Dendritic cell treated with granulocyte-macrophage colony-stimulating factor and Interleukin-4, amounts not matched to agents 40 ng/mL and 50 ng/mL, for 4 days (primary cell): ENCODE measurements around the gene FRMPD2.

Experiments
- H3K27ac Mint-ChIP-seq: one replicate; pipeline ENCODE4 v1.8.0; 2022; ENCODE audit warnings: mild to moderate bottlenecking, mixed read lengths
- H3K27me3 Mint-ChIP-seq: one replicate; pipeline ENCODE4 v1.8.0; 2022; ENCODE audit warnings: mild to moderate bottlenecking, mixed read lengths
- H3K36me3 Mint-ChIP-seq: one replicate; pipeline ENCODE4 v1.8.0; 2022; ENCODE audit warnings: low read depth, mixed read lengths
- H3K4me1 Mint-ChIP-seq: one replicate; pipeline ENCODE4 v1.8.0; 2022; ENCODE audit warnings: low read depth, mixed read lengths
- H3K4me3 Mint-ChIP-seq: one replicate; pipeline ENCODE4 v1.8.0; 2022; ENCODE audit warnings: mild to moderate bottlenecking, moderate library complexity, mixed read lengths
- H3K9me3 Mint-ChIP-seq: one replicate; pipeline ENCODE4 v1.8.0; 2022; ENCODE audit warnings: mixed read lengths
- intact Hi-C: fragments of 100-400 bp; cut with micrococcal nuclease; formaldehyde crosslinking; loops from one replicate; pipeline ENCODE4 v1.15.0; 2022

The FRMPD2 gene, protein sequence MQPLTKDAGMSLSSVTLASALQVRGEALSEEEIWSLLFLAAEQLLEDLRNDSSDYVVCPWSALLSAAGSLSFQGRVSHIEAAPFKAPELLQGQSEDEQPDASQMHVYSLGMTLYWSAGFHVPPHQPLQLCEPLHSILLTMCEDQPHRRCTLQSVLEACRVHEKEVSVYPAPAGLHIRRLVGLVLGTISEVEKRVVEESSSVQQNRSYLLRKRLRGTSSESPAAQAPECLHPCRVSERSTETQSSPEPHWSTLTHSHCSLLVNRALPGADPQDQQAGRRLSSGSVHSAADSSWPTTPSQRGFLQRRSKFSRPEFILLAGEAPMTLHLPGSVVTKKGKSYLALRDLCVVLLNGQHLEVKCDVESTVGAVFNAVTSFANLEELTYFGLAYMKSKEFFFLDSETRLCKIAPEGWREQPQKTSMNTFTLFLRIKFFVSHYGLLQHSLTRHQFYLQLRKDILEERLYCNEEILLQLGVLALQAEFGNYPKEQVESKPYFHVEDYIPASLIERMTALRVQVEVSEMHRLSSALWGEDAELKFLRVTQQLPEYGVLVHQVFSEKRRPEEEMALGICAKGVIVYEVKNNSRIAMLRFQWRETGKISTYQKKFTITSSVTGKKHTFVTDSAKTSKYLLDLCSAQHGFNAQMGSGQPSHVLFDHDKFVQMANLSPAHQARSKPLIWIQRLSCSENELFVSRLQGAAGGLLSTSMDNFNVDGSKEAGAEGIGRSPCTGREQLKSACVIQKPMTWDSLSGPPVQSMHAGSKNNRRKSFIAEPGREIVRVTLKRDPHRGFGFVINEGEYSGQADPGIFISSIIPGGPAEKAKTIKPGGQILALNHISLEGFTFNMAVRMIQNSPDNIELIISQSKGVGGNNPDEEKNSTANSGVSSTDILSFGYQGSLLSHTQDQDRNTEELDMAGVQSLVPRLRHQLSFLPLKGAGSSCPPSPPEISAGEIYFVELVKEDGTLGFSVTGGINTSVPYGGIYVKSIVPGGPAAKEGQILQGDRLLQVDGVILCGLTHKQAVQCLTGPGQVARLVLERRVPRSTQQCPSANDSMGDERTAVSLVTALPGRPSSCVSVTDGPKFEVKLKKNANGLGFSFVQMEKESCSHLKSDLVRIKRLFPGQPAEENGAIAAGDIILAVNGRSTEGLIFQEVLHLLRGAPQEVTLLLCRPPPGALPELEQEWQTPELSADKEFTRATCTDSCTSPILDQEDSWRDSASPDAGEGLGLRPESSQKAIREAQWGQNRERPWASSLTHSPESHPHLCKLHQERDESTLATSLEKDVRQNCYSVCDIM (N-terminal part only)

DNA sequence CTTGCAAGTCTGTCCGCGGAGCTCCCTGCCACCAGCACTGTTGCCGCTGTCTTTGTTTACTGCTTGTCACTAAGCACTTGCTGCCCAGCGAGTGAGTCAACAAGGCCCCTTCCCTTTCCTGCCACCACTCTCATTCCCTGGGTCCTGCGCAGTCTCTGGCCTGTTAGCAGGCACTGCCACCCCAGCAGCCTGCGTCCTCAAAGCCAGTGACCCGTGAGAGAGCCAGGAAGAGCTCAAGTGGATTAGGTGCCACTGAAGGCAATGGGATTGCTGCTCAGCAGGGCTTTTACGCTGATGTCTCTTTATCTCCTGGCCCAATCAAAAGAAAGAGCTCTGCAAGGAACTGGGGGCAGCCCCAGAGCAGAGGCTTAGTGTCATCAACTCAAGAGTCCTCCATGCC lies at the start of gene FRMPD2:
TSS of gene FRMPD2 (minus strand) at position 61 of the 400 bp plus-strand sequence. CDS start 129 bp downstream, outside the sequence.
- no peaks in the 10 kb centered on the region for H3K9me3 Mint-ChIP-seq
- H3K4me1 Mint-ChIP-seq, result no peaks in the 10 kb centered on the region
- H3K36me3 Mint-ChIP-seq, result no peaks in the 10 kb centered on the region
- intact Hi-C loops, result no loop called here
- H3K4me3 Mint-ChIP-seq, result no peak within 1 kb of the TSS
- H3K27me3 Mint-ChIP-seq, result peaks cover 2% of the 10 kb centered on the region
- H3K27ac Mint-ChIP-seq, result no peak within 1 kb of the TSS

DNA sequence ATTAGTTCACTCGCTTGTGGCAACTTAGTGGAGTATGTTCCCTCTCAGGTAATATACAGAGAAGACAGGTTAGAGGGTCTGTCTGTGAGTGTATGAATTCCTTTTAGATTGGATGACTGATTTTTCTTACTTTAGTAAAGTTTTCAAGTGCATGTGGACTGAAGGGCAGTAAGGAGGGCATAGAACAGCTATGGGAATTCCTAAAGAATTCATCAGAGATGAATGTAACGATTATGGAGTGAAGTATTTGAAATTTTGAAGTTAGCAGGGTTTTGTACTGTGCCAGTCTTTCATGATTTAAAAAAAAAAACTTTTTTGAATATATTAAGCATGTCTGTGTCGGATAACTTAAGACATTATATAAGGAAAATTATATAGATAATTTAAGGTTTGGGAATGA lies 47.5 kb upstream of the FRMPD2 start:
- H3K27ac Mint-ChIP-seq, result no peak overlapping the region
- intact Hi-C loops, result no loop called here
- peaks cover 10% of the 10 kb centered on the region for H3K36me3 Mint-ChIP-seq
- no peaks in the 10 kb centered on the region for H3K27me3 Mint-ChIP-seq
- no peaks in the 10 kb centered on the region for H3K9me3 Mint-ChIP-seq
- no peak overlapping the region for H3K4me3 Mint-ChIP-seq
- H3K4me1 Mint-ChIP-seq, result no peaks in the 10 kb centered on the region

DNA sequence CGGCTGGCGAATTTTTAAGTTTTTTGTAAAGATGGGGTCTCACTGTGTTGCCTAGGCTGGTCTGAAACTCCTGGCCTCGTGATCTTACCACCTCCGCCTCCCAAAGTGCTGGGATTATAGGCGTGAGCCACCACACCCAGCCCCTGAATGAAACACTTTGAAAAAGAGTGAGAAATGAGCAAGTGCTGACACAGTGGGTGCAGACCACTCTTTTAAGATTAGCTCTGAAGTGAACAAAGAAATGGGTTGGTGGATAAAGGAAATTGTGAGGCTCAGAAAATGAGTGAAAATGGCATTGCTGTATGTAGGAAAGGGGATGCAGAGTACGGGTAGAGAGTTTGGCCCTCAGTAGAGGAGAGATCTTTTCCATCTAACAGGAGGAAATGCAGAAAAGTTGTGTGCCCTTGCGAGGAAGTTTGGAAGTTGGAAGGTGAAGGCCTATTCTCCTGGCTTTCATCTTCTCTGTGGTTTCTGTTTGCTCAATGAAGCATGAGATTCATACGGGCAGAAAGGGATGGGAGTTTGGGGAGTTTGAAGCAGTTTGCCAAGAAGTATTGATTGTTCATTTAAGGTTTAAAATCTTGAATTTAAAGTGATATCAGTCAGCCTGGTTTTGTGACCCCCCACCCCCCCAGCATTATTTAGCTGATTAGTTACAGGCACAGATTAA lies 43.0 kb upstream of the FRMPD2 start:
- Mint-ChIP-seq H3K27ac (no peak overlapping the region), H3K4me1 (peaks cover 8% of the 10 kb centered on the region), H3K4me3 (no peak overlapping the region), H3K9me3 (no peaks in the 10 kb centered on the region), H3K36me3 (peaks cover 6% of the 10 kb centered on the region), H3K27me3 (no peaks in the 10 kb centered on the region)
- intact Hi-C loops, result no loop called here

DNA sequence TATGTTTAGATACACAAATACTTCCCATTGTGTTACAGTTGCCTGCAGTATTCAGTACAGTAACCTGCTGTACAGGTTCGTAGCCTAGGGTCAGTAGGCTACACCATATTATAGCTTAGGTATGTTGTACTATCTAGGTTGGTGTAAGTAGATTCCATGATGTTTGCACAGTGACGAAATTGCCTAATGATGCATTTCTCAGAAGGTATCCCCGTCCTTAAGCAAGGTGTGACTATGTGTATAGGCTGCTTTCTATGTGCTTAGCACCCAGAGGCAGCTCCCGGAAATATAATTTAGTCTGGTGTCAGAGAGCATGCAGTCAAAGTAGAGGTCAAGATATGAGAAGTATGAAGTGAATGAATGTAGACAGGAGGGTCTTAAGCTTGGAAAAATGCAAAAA lies 41.7 kb upstream of the FRMPD2 start:
- H3K4me3 Mint-ChIP-seq, result no peak overlapping the region
- H3K27ac Mint-ChIP-seq, result no peak overlapping the region
- peaks cover 6% of the 10 kb centered on the region for H3K36me3 Mint-ChIP-seq
- H3K27me3 Mint-ChIP-seq, result no peaks in the 10 kb centered on the region
- peaks cover 15% of the 10 kb centered on the region for H3K4me1 Mint-ChIP-seq
- intact Hi-C loops, result no loop called here
- H3K9me3 Mint-ChIP-seq, result no peaks in the 10 kb centered on the region

DNA sequence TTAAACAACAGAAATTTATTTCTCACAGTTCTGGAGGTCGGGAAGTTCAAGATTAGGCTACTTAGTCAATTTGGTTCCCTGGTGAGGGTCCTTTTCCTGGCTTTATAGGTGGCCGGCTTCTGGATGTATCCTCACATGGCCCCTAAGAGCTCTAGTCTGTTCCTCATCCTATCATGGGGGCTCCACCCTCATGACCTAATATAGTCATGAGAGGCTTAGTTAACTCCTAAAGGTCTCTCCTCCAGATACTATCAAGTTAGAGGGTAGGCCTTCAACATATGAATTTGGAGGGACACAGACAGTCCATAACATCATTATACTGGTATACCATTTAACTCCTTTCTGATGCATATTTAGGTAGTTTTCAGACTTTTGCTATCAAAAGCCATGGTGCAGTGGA lies 39.6 kb upstream of the FRMPD2 start:
- intact Hi-C loops, result no loop called here
- H3K9me3 Mint-ChIP-seq, result no peaks in the 10 kb centered on the region
- peaks cover 15% of the 10 kb centered on the region for H3K4me1 Mint-ChIP-seq

DNA sequence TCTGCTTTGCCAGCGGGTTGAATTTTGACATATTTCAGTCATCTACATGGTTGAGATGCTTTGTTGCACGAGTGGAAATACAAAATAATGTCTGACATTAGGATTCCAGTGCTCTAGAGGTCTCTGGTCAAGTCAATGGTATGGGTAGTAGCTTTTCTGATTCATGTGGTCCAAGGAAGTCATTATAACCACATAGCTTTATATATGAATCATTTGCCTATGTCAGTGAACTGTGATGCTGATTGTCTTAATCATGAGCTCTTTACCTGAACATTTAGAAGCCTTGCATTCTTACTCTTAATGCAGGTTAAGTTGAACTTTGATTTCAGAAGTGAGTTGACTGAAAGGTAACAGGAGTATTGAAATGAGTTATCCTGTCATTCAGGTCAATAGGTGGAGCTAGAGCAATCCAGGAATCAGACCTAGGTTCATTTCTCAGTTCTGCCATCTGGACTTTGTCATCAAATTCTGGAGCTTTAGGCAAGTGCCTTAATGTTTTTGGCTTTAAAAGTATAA lies 35.3 kb upstream of the FRMPD2 start:
- intact Hi-C loops, result loop anchor here (5.0 kb wide), 1 partner anchor 198 kb away; no protein-coding TSS in a partner anchor
- Mint-ChIP-seq H3K27ac (no peak overlapping the region), H3K27me3 (no peaks in the 10 kb centered on the region), H3K36me3 (no peaks in the 10 kb centered on the region), H3K9me3 (no peaks in the 10 kb centered on the region), H3K4me3 (no peak overlapping the region), H3K4me1 (peaks cover 23% of the 10 kb centered on the region)

More for the DNA sequence above, 39.6 kb upstream of the FRMPD2 start:
- no peak overlapping the region for H3K27ac Mint-ChIP-seq
- no peaks in the 10 kb centered on the region for H3K27me3 Mint-ChIP-seq
- H3K4me3 Mint-ChIP-seq, result no peak overlapping the region
- no peaks in the 10 kb centered on the region for H3K36me3 Mint-ChIP-seq

DNA sequence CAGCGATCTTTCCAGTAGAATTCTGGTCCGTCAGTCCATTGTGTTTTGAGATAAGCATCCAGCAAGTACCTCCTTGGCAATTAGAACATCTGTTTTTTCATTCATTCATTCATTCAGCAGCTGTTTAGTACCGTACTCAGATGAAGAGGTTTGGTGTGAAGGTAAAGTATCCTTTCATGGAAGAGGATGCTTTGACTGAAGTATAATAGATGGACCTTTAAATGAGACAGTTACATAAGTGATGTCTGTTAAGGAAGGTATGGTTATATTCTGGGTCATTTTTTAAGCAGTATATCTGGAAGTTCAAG lies 33.2 kb upstream of the FRMPD2 start:
- peaks cover 25% of the 10 kb centered on the region for H3K4me1 Mint-ChIP-seq
- no peaks in the 10 kb centered on the region for H3K9me3 Mint-ChIP-seq
- no peaks in the 10 kb centered on the region for H3K36me3 Mint-ChIP-seq
- H3K27me3 Mint-ChIP-seq, result no peaks in the 10 kb centered on the region
- intact Hi-C loops, result loop anchor here (5.0 kb wide), 1 partner anchor 200 kb away; no protein-coding TSS in a partner anchor
- H3K27ac Mint-ChIP-seq, result no peak overlapping the region
- H3K4me3 Mint-ChIP-seq, result peak overlapping the region; percentile 81

DNA sequence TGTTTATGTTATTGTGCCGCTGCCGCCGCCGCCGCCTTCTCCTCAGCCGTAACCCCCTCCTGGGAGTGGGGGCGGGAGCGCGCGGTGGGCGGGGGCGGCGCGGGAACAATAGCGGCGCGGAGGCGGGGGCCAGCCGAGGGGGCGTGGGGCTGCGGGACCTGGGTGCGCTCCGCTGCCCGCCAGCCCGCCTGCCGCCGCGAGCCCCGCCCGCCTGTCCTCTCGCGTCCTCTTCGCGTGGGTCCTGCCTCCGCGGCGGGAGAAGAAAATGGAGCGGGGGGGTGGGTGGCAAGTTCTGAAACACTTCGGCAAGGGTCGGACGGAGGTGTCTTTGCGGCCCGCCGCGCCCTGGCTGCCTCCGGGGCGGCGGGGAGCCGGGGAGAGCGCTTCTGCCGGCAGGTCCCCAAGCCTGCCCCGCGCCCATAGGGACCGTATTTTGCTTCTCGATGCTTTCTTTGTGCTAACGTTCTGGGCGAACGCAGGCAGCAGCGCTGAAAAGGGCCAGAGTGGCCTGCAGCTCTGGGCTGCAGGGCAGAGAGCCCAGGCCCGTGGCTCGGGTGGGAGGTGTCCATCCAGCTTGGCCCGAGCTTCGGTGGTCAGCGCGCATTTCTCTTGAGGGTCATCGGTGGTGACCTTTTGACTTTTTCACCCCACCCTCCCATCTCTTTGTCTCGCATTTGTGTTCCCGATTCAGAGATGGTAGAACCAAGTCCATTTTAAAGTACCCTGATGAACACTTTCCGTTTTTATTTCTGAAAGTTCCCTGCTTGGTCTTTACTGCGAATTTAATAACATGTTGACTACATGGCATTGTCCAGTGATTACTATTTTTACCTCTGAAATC lies 32.6 kb upstream of the FRMPD2 start:
- H3K27me3 Mint-ChIP-seq, result no peaks in the 10 kb centered on the region
- H3K27ac Mint-ChIP-seq, result peak overlapping the region; percentile 71
- intact Hi-C loops, result loop anchor here (5.0 kb wide), 1 partner anchor 200 kb away; no protein-coding TSS in a partner anchor
- H3K9me3 Mint-ChIP-seq, result no peaks in the 10 kb centered on the region
- H3K4me3 Mint-ChIP-seq, result peak overlapping the region; percentile 81
- no peaks in the 10 kb centered on the region for H3K36me3 Mint-ChIP-seq
- peaks cover 23% of the 10 kb centered on the region for H3K4me1 Mint-ChIP-seq

DNA sequence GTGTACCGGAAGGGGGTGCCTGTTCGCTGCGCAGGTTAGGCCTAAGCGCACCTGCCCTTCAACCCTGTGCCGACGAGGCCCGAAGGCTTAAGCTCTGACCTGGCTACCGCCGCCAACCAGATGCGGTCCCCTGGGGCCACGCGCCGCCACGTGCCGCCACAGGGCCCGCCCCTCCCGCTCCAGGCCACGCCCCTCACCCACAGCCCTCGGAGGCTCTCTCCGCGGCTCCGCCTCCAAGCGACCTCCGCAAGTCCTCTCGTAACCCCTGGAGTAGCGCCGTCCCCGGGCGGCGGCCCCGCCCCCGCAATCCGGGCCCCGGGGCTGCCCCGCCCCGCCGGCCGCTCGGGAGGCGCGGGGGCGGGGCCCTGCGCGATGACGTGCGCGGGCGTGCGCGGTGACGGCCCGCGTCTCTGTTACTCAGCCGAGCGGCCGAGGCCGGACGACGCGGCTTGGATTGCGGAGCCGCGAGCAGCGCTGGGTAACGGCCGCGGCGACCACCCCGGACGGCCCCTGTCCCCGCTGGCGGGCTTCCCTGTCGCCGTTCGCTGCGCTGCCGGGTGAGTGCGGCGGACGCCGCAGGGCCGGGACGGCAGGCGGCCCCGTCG lies 31.9 kb upstream of the FRMPD2 start, which contains the start of gene MAPK8:
TSS of gene MAPK8 (plus strand) at position 413 of the 605 bp plus-strand sequence. CDS start 94,984 bp downstream, outside the sequence.
- Mint-ChIP-seq H3K36me3 (no peaks in the 10 kb centered on the region), H3K27ac (peak within 1 kb of the TSS; percentile 71), H3K4me1 (peaks cover 18% of the 10 kb centered on the region), H3K4me3 (peak within 1 kb of the TSS; percentile 81), H3K27me3 (no peaks in the 10 kb centered on the region), H3K9me3 (no peaks in the 10 kb centered on the region)
- intact Hi-C loops, result loop anchor here (5.0 kb wide), 1 partner anchor 201 kb away; no protein-coding TSS in a partner anchor

DNA sequence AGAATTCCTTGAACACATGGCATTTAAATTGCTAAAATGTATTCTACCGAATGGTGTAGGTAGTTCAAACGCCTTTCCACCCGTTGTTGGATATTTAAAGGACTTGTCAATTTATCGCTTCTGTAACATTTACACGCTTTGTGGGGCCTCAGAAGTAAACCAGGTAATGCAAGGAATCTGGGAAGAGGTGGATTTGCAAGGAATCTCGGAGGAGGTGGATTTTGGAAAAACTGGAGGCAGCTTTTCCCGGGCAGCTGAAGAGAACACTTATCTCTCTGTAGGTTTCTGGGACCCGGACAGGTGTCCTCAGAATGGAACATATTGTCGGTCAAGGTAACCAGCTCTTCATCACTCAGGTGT lies 31.4 kb upstream of the FRMPD2 start:
- peak overlapping the region; percentile 71 for H3K27ac Mint-ChIP-seq
- no peaks in the 10 kb centered on the region for H3K9me3 Mint-ChIP-seq
- peak overlapping the region; percentile 81 for H3K4me3 Mint-ChIP-seq
- H3K36me3 Mint-ChIP-seq, result no peaks in the 10 kb centered on the region
- intact Hi-C loops, result loop anchor here (5.0 kb wide), 1 partner anchor 201 kb away; no protein-coding TSS in a partner anchor
- H3K27me3 Mint-ChIP-seq, result no peaks in the 10 kb centered on the region
- peaks cover 18% of the 10 kb centered on the region for H3K4me1 Mint-ChIP-seq

DNA sequence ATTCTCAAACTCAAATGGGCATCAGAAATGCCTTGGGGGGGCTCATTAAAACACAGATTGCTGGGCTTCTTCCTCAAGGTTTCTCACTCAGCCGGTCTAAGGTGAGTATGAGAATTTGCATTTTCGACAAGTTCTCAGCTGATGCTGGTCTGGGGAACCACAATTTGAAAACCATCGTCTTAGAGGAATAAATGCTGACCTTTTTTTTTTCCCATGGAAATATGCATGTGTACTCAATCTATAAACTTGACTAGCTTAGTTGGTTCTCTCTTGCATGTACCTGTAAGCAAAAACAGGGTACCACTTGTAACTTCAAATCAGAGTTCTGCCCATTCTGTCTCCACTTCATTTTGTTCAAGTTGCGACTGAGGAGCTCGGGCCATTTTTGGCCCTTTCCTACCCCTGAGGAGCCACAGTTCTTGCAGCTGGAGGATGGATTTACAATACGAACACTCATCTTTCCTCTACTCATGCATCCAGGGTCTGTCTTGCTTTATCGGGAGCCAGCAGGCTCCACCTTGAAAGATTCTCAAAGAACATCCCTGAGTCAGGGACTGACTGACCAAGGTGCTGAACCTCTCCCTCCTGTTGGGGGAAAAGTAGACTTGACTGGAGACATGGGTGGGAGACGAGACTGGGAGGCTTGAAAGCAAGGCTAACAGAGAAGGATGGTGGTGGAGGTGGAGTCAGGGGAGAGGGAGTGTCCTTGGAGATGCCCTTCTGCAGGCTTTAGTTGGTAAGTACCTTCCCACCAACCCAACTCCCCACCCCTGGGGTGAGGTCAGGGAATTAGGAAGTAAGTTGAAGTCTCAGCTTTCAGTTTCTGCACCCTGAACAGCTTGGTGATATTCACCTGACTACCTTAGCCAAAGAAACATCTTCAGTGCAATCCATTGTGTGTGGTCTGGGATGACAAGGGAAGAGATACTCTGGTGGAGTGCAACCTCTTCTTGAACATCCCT lies 28.3 kb upstream of the FRMPD2 start:
- peaks cover 14% of the 10 kb centered on the region for H3K4me1 Mint-ChIP-seq
- no peaks in the 10 kb centered on the region for H3K9me3 Mint-ChIP-seq
- no peaks in the 10 kb centered on the region for H3K36me3 Mint-ChIP-seq
- H3K4me3 Mint-ChIP-seq, result no peak overlapping the region
- peaks cover 5% of the 10 kb centered on the region for H3K27me3 Mint-ChIP-seq
- H3K27ac Mint-ChIP-seq, result no peak overlapping the region
- intact Hi-C loops, result no loop called here
